Measurements from ENCODE around the gene RNF17. TPM values are rescaled to one million over a fixed set of nuclear protein-coding genes. Genes with fewer than 3 reads are reported as not detected.
"Not testable (repeated sequence)": the region's sequence is repeated elsewhere in the genome, so short reads cannot be mapped to it uniquely, and the experiment has no call there.

RNF17 gene
- total and polyA plus RNA-seq, 4 donors: 0.08 to 0.14 TPM; not detected in 2

DNA sequence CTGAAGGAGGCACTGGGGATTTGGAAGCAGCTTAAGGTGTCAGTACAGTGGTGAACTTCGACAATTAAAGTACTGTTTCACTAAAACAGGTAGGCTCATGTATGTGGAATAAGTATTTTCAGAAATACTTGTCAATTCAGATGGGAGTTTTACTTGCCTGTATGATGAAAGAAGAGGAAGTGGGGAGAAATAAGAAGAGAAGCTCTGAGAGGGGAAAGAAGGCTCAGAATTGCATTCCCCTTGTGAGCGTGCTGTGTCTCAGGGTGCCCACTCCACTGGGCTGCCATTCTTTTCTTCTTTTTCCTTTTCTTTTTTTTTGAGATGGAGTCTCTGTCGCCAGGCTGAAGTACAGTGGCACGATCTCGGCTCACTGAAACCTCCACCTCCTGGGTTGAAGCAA is 38.6 kb upstream of the RNF17 start:
- Histone ChIP-seq H3K27ac (ENCODE audit: low read depth in 1 of 2, low read length in 2 of 2) (no peak overlapping the region), H3K9ac (ENCODE audit: low read depth in 1 of 2, low read length in 2 of 2) (no peak overlapping the region), H3K27me3 (ENCODE audit: control insufficient read depth in 4 of 4, insufficient read depth in 4 of 4, low read length in 3 of 4) (peaks cover 0 to 3% (median 1%) of the 10 kb centered on the region in 4 donors), H3K36me3 (ENCODE audit: control insufficient read depth in 4 of 4, insufficient read depth in 3 of 4, low read depth in 1 of 4, low read length in 3 of 4) (no peaks in the 10 kb centered on the region), H3K4me3 (ENCODE audit: low read depth in 1 of 3, low read length in 3 of 3) (no peak overlapping the region), H3K9me3 (ENCODE audit: control insufficient read depth in 4 of 4, low read length in 3 of 4) (no peaks in the 10 kb centered on the region), H3K4me1 (ENCODE audit: control insufficient read depth in 4 of 4, insufficient read depth in 4 of 4, low read length in 3 of 4) (no peaks in the 10 kb centered on the region)
- 81% methylated on average over 5 of the region's 5 CpGs for WGBS
- no peak for DNase-seq (ENCODE audit: low spot score)
- TF ChIP-seq YY1 (IDR thresholded peaks at IDR 0.05) (no peak), GABPA (IDR thresholded peaks at IDR 0.05 in 1 of 2, conservative IDR thresholded peaks at IDR 0.05 in 1 of 2) (no peak), RXRA (IDR thresholded peaks at IDR 0.05) (no peak), SP1 (IDR thresholded peaks at IDR 0.05) (no peak), NR2F2 (IDR thresholded peaks at IDR 0.05) (no peak)

DNA sequence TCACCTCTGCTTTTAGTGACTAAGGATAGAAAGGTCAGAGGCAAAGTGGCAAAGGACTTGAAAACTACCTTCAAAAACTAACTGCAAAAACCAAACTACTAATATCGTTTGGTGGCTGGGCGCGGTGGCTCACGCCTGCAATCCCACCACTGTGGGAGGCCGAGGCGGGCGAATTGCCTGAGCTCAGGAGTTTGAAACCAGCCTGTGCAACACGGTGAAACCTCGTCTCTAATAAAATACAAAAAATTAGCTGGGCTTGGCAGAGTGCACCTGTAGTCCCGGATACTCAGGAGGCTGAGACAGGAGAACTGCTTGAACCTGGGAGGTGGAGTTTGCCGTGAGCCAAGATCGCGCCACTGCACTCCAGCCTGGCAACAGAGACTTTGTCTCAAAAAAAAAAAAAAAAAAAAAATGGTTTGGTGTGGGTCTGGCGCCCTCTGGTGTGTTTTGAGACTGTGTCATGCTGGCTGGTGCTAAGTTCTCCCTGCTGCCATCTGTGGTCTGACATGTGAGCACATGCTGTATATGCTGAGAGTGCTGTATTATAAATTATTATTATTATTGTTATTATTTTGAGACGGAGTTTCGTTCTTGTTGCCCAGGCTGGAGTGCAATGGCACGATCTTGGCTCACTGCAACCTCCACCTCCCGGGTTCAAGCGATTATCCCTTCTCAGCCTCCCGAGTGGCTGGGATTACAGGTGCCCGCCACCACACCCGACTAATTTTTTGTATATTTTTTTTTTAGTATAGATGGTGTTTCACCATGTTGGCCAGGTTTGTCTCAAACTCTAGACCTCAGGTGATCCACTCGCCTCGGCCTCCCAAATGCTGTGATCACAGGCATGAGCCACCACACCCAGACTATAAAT is 36.0 kb upstream of the RNF17 start:
- Histone ChIP-seq H3K9ac (ENCODE audit: low read depth in 1 of 2, low read length in 2 of 2) (no peak overlapping the region), H3K9me3 (ENCODE audit: control insufficient read depth in 4 of 4, low read length in 3 of 4) (no peaks in the 10 kb centered on the region), H3K36me3 (ENCODE audit: control insufficient read depth in 4 of 4, insufficient read depth in 3 of 4, low read depth in 1 of 4, low read length in 3 of 4) (no peaks in the 10 kb centered on the region), H3K4me1 (ENCODE audit: control insufficient read depth in 4 of 4, insufficient read depth in 4 of 4, low read length in 3 of 4) (no peaks in the 10 kb centered on the region), H3K4me3 (ENCODE audit: low read depth in 1 of 3, low read length in 3 of 3) (no peak overlapping the region), H3K27me3 (ENCODE audit: control insufficient read depth in 4 of 4, insufficient read depth in 4 of 4, low read length in 3 of 4) (peaks cover 0 to 3% (median 0%) of the 10 kb centered on the region in 4 donors), H3K27ac (ENCODE audit: low read depth in 1 of 2, low read length in 2 of 2) (no peak overlapping the region)
- peak; percentile 88 to 89 for TF ChIP-seq RAD21 (IDR thresholded peaks at IDR 0.05)
- TF ChIP-seq, protein P1, sequence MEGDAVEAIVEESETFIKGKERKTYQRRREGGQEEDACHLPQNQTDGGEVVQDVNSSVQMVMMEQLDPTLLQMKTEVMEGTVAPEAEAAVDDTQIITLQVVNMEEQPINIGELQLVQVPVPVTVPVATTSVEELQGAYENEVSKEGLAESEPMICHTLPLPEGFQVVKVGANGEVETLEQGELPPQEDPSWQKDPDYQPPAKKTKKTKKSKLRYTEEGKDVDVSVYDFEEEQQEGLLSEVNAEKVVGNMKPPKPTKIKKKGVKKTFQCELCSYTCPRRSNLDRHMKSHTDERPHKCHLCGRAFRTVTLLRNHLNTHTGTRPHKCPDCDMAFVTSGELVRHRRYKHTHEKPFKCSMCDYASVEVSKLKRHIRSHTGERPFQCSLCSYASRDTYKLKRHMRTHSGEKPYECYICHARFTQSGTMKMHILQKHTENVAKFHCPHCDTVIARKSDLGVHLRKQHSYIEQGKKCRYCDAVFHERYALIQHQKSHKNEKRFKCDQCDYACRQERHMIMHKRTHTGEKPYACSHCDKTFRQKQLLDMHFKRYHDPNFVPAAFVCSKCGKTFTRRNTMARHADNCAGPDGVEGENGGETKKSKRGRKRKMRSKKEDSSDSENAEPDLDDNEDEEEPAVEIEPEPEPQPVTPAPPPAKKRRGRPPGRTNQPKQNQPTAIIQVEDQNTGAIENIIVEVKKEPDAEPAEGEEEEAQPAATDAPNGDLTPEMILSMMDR (IDR thresholded peaks at IDR 0.05; ENCODE audit: low read depth, low read length, missing input control): peak; percentile 86
- no peak for TF ChIP-seq TAF1 (conservative IDR thresholded peaks at IDR 0.05)
- 60% methylated on average over 24 of the region's 24 CpGs for WGBS
- no peak for DNase-seq (ENCODE audit: low spot score)

DNA sequence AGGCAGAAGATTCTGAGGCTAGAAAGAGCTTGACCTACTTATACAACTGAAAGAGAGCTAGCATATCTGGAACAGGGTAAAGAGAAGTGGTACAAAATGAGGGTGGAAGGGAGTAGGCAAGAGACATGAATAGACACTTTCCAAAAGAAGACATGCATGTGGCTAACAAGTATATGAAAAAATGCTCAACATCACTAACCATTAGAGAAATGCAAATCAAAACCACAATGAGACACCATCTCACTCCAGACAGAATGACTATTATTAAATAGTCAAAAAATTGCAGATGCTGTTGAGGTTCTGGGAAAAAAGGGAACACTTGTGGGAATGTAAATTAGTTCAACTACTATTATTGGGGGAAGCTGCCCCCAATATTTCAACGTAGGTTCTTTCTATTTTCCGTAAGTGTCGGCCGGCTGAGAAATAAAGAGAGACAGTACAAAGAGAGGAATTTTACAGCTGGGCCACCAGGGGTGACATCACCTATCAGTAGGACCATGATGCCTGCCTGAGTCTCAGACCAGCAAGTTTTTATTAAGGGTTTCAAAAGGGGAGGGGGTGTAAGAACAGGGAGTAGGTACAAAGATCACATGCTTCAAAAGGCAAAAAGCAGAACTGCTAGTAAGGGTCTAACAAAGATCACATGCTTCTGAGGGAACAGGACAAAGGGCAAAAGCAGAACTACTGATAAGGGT is 32.9 kb upstream of the RNF17 start:
- H3K27me3 ChIP-seq (ENCODE audit: control insufficient read depth in 4 of 4, insufficient read depth in 4 of 4, low read length in 3 of 4): not testable (repeated sequence)

DNA sequence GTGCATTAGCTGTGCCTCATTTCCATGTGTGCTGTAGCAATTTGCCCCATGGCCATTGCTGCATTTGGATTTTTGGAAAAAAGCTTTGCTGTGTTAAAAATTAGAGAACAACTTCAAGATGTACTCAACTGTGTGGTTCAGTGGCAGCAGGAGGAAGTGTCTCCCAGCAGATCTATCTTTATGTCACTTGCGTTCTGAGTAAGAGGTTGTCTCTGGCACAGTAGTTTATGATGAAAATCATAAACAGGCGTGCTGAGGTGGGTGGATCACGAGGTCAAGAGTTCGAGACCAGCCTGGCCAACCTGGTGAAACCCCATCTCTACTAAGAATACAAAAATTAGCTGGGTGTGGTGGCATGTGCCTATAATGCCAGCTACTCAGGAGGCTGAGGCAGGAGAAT is 29.0 kb upstream of the RNF17 start:
- Histone ChIP-seq H3K9ac (ENCODE audit: low read depth in 1 of 2, low read length in 2 of 2) (no peak overlapping the region), H3K4me1 (ENCODE audit: control insufficient read depth in 4 of 4, insufficient read depth in 4 of 4, low read length in 3 of 4) (no peaks in the 10 kb centered on the region), H3K9me3 (ENCODE audit: control insufficient read depth in 4 of 4, low read length in 3 of 4) (no peaks in the 10 kb centered on the region), H3K27ac (ENCODE audit: low read depth in 1 of 2, low read length in 2 of 2) (no peak overlapping the region), H3K4me3 (ENCODE audit: low read depth in 1 of 3, low read length in 3 of 3) (no peak overlapping the region), H3K36me3 (ENCODE audit: control insufficient read depth in 4 of 4, insufficient read depth in 3 of 4, low read depth in 1 of 4, low read length in 3 of 4) (no peaks in the 10 kb centered on the region), H3K27me3 (ENCODE audit: control insufficient read depth in 4 of 4, insufficient read depth in 4 of 4, low read length in 3 of 4) (no peaks in the 10 kb centered on the region)
- no peak for DNase-seq (ENCODE audit: low spot score)
- WGBS: 59% methylated on average over 4 of the region's 4 CpGs
- TF ChIP-seq HNF4A (conservative IDR thresholded peaks at IDR 0.05) (no peak), GABPA (IDR thresholded peaks at IDR 0.05 in 1 of 2, conservative IDR thresholded peaks at IDR 0.05 in 1 of 2) (no peak), SP1 (IDR thresholded peaks at IDR 0.05) (no peak), EGR1 (IDR thresholded peaks at IDR 0.05; ENCODE audit: low read depth in 2 of 2) (no peak), JUND (IDR thresholded peaks at IDR 0.05) (no peak), FOXA2 (IDR thresholded peaks at IDR 0.05) (no peak), FOXA1 (IDR thresholded peaks at IDR 0.05) (no peak), NR2F2 (IDR thresholded peaks at IDR 0.05) (no peak), TAF1 (conservative IDR thresholded peaks at IDR 0.05) (no peak), RXRA (IDR thresholded peaks at IDR 0.05) (no peak)
- TF ChIP-seq, protein P2, sequence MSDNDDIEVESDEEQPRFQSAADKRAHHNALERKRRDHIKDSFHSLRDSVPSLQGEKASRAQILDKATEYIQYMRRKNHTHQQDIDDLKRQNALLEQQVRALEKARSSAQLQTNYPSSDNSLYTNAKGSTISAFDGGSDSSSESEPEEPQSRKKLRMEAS (IDR thresholded peaks at IDR 0.05): no peak
- TF ChIP-seq, protein P3, sequence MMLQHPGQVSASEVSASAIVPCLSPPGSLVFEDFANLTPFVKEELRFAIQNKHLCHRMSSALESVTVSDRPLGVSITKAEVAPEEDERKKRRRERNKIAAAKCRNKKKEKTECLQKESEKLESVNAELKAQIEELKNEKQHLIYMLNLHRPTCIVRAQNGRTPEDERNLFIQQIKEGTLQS (IDR thresholded peaks at IDR 0.05): no peak
- TF ChIP-seq, protein P4, sequence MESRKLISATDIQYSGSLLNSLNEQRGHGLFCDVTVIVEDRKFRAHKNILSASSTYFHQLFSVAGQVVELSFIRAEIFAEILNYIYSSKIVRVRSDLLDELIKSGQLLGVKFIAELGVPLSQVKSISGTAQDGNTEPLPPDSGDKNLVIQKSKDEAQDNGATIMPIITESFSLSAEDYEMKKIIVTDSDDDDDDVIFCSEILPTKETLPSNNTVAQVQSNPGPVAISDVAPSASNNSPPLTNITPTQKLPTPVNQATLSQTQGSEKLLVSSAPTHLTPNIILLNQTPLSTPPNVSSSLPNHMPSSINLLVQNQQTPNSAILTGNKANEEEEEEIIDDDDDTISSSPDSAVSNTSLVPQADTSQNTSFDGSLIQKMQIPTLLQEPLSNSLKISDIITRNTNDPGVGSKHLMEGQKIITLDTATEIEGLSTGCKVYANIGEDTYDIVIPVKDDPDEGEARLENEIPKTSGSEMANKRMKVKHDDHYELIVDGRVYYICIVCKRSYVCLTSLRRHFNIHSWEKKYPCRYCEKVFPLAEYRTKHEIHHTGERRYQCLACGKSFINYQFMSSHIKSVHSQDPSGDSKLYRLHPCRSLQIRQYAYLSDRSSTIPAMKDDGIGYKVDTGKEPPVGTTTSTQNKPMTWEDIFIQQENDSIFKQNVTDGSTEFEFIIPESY (IDR thresholded peaks at IDR 0.05): no peak

More for the DNA sequence above, 32.9 kb upstream of the RNF17 start:
- 87% methylated on average over 4 of the region's 4 CpGs for WGBS
- not testable (repeated sequence) for H3K36me3 ChIP-seq (ENCODE audit: control insufficient read depth in 4 of 4, insufficient read depth in 3 of 4, low read depth in 1 of 4, low read length in 3 of 4); H3K27ac ChIP-seq (ENCODE audit: low read depth in 1 of 2, low read length in 2 of 2); DNase-seq (ENCODE audit: low spot score); H3K9me3 ChIP-seq (ENCODE audit: control insufficient read depth in 4 of 4, low read length in 3 of 4); H3K4me3 ChIP-seq (ENCODE audit: low read depth in 1 of 3, low read length in 3 of 3); H3K4me1 ChIP-seq (ENCODE audit: control insufficient read depth in 4 of 4, insufficient read depth in 4 of 4, low read length in 3 of 4); H3K9ac ChIP-seq (ENCODE audit: low read depth in 1 of 2, low read length in 2 of 2)
